ENCODE results near the gene FKBP15.
"Not testable (repeated sequence)": the region's sequence is repeated elsewhere in the genome, so short reads cannot be mapped to it uniquely, and the experiment has no call there.

The FKBP15 gene

DNA sequence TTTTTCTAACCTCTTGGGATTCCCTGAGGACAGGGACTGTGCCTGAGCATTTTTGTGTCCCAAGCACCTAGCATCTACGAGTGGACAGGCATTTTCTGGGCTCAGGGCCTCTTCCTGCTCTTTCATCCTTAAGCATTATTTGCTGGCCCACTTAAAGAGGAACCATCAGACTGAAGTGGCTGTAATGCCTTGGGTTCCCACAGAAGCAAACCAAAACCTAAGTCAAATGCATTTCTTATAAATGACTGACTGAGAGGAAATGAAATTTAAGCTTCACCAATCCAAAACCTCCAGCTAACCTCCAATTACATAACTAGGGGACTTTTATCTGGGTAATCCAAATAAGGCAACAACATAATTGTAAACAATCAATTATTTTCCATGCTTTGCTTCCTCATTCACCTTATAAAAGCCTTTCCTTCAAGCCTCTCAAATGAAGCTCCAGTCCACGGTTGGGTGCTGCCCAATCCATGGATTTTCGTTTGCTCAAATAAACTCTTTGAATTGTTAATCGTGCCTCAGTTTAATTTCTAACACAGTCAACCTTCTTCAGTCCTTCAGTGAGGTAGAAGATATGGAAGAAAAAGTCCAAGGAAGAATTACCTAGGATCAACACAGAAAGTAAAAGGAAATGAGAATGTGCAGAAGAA is 95.6 kb downstream of the FKBP15 start:
- ChIA-PET POLR2A (ENCODE audit: low non-redundant PET) (no interaction called here), CTCF (interaction anchor here (0.7 kb wide), 1 partner anchor 528 kb away, joined by 5 read pairs; no protein-coding TSS in a partner anchor)
- no peak overlapping the region for H3K27ac ChIP-seq
- DNase-seq (ENCODE audit: low spot score), result no peak
- TF ChIP-seq, protein P1, sequence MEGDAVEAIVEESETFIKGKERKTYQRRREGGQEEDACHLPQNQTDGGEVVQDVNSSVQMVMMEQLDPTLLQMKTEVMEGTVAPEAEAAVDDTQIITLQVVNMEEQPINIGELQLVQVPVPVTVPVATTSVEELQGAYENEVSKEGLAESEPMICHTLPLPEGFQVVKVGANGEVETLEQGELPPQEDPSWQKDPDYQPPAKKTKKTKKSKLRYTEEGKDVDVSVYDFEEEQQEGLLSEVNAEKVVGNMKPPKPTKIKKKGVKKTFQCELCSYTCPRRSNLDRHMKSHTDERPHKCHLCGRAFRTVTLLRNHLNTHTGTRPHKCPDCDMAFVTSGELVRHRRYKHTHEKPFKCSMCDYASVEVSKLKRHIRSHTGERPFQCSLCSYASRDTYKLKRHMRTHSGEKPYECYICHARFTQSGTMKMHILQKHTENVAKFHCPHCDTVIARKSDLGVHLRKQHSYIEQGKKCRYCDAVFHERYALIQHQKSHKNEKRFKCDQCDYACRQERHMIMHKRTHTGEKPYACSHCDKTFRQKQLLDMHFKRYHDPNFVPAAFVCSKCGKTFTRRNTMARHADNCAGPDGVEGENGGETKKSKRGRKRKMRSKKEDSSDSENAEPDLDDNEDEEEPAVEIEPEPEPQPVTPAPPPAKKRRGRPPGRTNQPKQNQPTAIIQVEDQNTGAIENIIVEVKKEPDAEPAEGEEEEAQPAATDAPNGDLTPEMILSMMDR (conservative IDR thresholded peaks at IDR 0.05; ENCODE audit: low read depth), result no peak

DNA sequence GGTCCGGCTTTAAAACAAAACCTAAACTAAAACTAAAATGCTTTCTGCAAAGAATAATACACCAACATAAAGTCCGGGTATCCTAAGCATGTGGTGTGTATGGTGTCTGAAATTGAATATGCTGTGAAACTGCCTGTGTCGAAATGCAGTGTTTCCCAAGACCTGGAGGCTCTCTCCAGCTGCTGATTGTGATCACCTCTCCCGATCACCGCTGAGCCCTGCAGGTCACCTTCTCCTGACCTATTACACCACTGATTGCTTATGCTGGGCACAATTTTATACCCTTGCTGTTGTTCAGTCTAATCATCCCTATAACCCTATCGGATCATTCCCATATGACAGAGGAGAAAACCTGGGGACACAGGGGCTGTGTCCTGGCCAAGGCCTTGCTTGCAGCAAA is 102.2 kb downstream of the FKBP15 start:
- POLR2A ChIA-PET (ENCODE audit: low non-redundant PET); H3K27ac ChIP-seq; DNase-seq (ENCODE audit: low spot score); CTCF ChIA-PET: not testable (repeated sequence)
